ENCODE data around the gene EXOC4. TPM values are rescaled to one million over a fixed set of nuclear protein-coding genes. Genes with fewer than 3 reads are reported as not detected.

Gene EXOC4
- total RNA-seq, 1 donor from 2014 or later = 145 TPM

GRCh38 chr7:133702078-133702477 is 449.2 kb downstream of the EXOC4 start:
- Mint-ChIP-seq H3K27ac (no peak overlapping the region), H3K4me3 (ENCODE audit: low read depth) (no peak overlapping the region), H3K27me3 (no peaks in the 10 kb centered on the region), H3K9me3 (ENCODE audit: low read depth) (no peaks in the 10 kb centered on the region), H3K36me3 (ENCODE audit: insufficient read depth) (no peaks in the 10 kb centered on the region), H3K4me1 (ENCODE audit: low read depth) (peaks cover 1% of the 10 kb centered on the region)
- TF ChIP-seq CTCF (IDR thresholded peaks at IDR 0.05; ENCODE audit: unreplicated experiment) = no peak
- no peak for DNase-seq (ENCODE audit: low spot score, unreplicated experiment)

DNA sequence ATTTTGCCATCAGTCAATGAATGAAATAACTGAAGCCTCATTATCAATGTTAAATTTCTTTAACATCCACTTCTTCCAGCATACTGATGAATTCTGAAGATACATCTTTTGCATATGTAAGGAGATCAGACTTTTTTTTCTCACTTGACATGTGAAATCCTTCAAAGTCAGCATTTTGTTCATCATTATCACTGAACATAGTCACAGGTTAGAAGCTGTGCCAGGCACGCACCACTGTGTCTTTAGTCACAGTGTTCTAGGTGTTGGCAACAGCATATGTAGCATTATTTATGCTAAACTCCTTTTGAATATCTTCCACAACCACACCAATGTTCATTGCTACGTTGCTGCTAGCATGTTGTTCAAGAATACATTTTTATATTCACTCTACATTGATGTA is 450.1 kb downstream of the EXOC4 start:
- H3K4me3 Mint-ChIP-seq (ENCODE audit: low read depth) = no peak overlapping the region
- H3K36me3 Mint-ChIP-seq (ENCODE audit: insufficient read depth) = no peaks in the 10 kb centered on the region

GRCh38 chr7:133703547-133703946 is 450.7 kb downstream of the EXOC4 start:
- DNase-seq (ENCODE audit: low spot score, unreplicated experiment) = no peak
- Mint-ChIP-seq H3K27me3 (no peaks in the 10 kb centered on the region), H3K36me3 (ENCODE audit: insufficient read depth) (no peaks in the 10 kb centered on the region), H3K9me3 (ENCODE audit: low read depth) (no peaks in the 10 kb centered on the region), H3K27ac (no peak overlapping the region), H3K4me3 (ENCODE audit: low read depth) (no peak overlapping the region), H3K4me1 (ENCODE audit: low read depth) (peaks cover 1% of the 10 kb centered on the region)
- TF ChIP-seq CTCF (IDR thresholded peaks at IDR 0.05; ENCODE audit: unreplicated experiment) = no peak

More for the DNA sequence above, 450.1 kb downstream of the EXOC4 start:
- no peak for TF ChIP-seq CTCF (IDR thresholded peaks at IDR 0.05; ENCODE audit: unreplicated experiment)
- Mint-ChIP-seq H3K27me3 (no peaks in the 10 kb centered on the region), H3K9me3 (ENCODE audit: low read depth) (no peaks in the 10 kb centered on the region), H3K27ac (no peak overlapping the region), H3K4me1 (ENCODE audit: low read depth) (peaks cover 1% of the 10 kb centered on the region)
- DNase-seq (ENCODE audit: low spot score, unreplicated experiment) = no peak

GRCh38 chr7:133704453-133704852 is 451.6 kb downstream of the EXOC4 start:
- H3K4me1 Mint-ChIP-seq (ENCODE audit: low read depth) = no peaks in the 10 kb centered on the region
- H3K4me3 Mint-ChIP-seq (ENCODE audit: low read depth) = no peak overlapping the region
- H3K27ac Mint-ChIP-seq = no peak overlapping the region
- TF ChIP-seq CTCF (IDR thresholded peaks at IDR 0.05; ENCODE audit: unreplicated experiment) = no peak
- no peaks in the 10 kb centered on the region for H3K9me3 Mint-ChIP-seq (ENCODE audit: low read depth)
- H3K27me3 Mint-ChIP-seq = no peaks in the 10 kb centered on the region
- H3K36me3 Mint-ChIP-seq (ENCODE audit: insufficient read depth) = no peaks in the 10 kb centered on the region
- DNase-seq (ENCODE audit: low spot score, unreplicated experiment) = no peak

- Mint-ChIP-seq H3K27me3 (no peaks in the 10 kb centered on the region), H3K27ac (no peak overlapping the region), H3K9me3 (ENCODE audit: low read depth) (no peaks in the 10 kb centered on the region), H3K4me3 (ENCODE audit: low read depth) (no peak overlapping the region), H3K36me3 (ENCODE audit: insufficient read depth) (no peaks in the 10 kb centered on the region), H3K4me1 (ENCODE audit: low read depth) (no peaks in the 10 kb centered on the region)
- no peak for TF ChIP-seq CTCF (IDR thresholded peaks at IDR 0.05; ENCODE audit: unreplicated experiment)
- no peak for DNase-seq (ENCODE audit: low spot score, unreplicated experiment)
Measured at GRCh38 chr7:133705596-133705995, 452.7 kb downstream of the EXOC4 start.

Measured in progenitor cell of endocrine pancreas (in vitro differentiated cells).